Vagina (tissue), 2 donors: ENCODE results near the gene ECHS1. TPM values are rescaled to one million over a fixed set of nuclear protein-coding genes. Genes with fewer than 3 reads are reported as not detected.
"Not testable (repeated sequence)": the region's sequence is repeated elsewhere in the genome, so short reads cannot be mapped to it uniquely, and the experiment has no call there.

ENCODE experiments used
- DNase-seq, 2 donors: peaks; one replicate each; pipeline ENCODE4 v3.0.0-alpha.2; 2017; ENCODE audit errors: extremely low spot score in 2 of 2
- H3K27ac ChIP-seq: fragments of 200-600 bp; sonication (generic); one replicate; pipeline ENCODE4 v1.5.1; 2019
- H3K27me3 ChIP-seq: fragments of 200-600 bp; sonication (generic); one replicate; pipeline ENCODE4 v1.5.1; 2019
- H3K36me3 ChIP-seq, 2 donors: fragments of 200-600 bp; sonication (generic); one replicate each; pipeline ENCODE4 v1.5.1; 2017 to 2019
- H3K4me1 ChIP-seq: fragments of 200-600 bp; sonication (generic); one replicate; pipeline ENCODE4 v1.5.1; 2019
- H3K4me3 ChIP-seq, 2 donors: fragments of 200-600 bp; sonication (generic); 1 replicate in 1 of 2; 2 replicates in 1 of 2; pipeline ENCODE4 v1.5.1; 2016 to 2019
- H3K9me3 ChIP-seq: fragments of 200-600 bp; sonication (generic); one replicate; pipeline ENCODE4 v1.5.1; 2019
- CTCF ChIP-seq, 3 experiments: fragments of 450-650 bp in 2 of 3; fragments of 200-600 bp in 1 of 3; sonication (generic) in 1 of 3; IDR thresholded peaks; one replicate each; pipeline ENCODE4 v1.5.1; 2017 to 2019; ENCODE audit warnings: antibody characterized with exemption in 3 of 3, mild to moderate bottlenecking in 2 of 3, moderate library complexity in 2 of 3
- POLR2A ChIP-seq, 2 donors: fragments of 450-650 bp; IDR thresholded peaks; one replicate each; pipeline ENCODE4 v1.6.1; 2017; ENCODE audit warnings: antibody characterized with exemption in 2 of 2, mild to moderate bottlenecking in 2 of 2, moderate library complexity in 2 of 2
- POLR2AphosphoS5 ChIP-seq, 2 donors: sonication (generic); formaldehyde crosslinking; IDR thresholded peaks; one replicate each; pipeline ENCODE4 v1.9.0; 2017; ENCODE audit warnings: antibody characterized with exemption in 2 of 2, mild to moderate bottlenecking in 2 of 2, low read depth in 1 of 2; ENCODE audit not compliant: insufficient read depth in 1 of 2
- intact Hi-C: fragments of 100-400 bp; cut with DNase I; formaldehyde crosslinking; loops from one replicate; pipeline ENCODE4 v1.15.1; 2023
- total RNA-seq: library from RNA; depleted of rRNA; stranded (reverse); fragments of >200 nt; gene quantifications from one replicate; pipeline ENCODE4 v1.2.3, GENCODE V29; 2016

Gene ECHS1
- total RNA-seq, 1 donor from 2014 or later = 45.4 TPM

- Histone ChIP-seq H3K4me1 (peaks cover 26% of the 10 kb centered on the region), H3K4me3 (peak overlapping the region; percentile 71 to 94), H3K36me3 (no peaks in the 10 kb centered on the region), H3K27me3 (no peaks in the 10 kb centered on the region), H3K27ac (peak overlapping the region; percentile 89), H3K9me3 (no peaks in the 10 kb centered on the region)
- TF ChIP-seq POLR2A (IDR thresholded peaks at IDR 0.05) = no peak
- no peak for TF ChIP-seq POLR2AphosphoS5 (IDR thresholded peaks at IDR 0.05; ENCODE audit: insufficient read depth in 1 of 2, low read depth in 1 of 2)
- no peak for TF ChIP-seq CTCF (IDR thresholded peaks at IDR 0.05)
- intact Hi-C loops = no loop called here
- DNase-seq = no peak
Measured at GRCh38 chr10:133377818-133378250, 4.7 kb upstream of the ECHS1 start.

DNA sequence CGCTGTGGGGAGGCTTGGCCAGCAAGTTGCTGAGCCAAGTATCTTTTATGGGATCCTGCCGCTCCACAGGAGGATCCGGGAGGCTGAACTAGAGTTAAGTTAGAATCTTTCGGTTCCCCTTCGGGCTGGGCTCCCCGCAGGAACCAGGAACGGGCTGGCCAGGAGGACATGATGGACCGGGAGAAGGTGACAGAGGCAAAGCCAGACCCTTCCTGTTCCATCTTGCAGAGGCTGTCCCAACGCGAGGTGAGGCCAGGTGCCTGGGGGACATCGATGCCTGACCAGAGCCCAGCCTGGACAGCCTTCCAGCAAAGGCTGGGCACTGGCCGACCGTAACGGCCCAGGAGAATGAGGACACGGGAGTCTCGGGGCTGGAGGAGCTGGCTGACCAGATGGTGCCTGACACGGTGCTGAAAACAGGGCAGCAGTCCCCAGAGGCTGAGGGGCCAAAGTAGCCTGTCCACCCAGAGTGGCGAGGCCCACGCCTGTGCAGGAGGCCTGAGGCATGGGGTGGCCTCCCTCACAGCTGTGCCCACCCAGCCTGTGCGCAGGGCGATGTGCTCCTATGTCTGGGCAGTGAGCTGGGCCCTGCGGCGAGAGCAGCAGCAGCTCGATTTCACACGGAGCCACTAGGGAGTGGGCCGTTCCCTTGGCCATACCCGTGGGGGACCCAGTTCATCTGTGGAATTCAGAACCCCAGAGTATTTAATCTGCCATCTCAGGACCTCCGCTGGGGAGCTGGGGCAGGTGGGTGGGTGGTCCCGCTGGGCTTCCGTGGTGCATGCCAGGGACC, 4.1 kb upstream of the ECHS1 start:
- TF ChIP-seq CTCF (IDR thresholded peaks at IDR 0.05) (no peak), POLR2A (IDR thresholded peaks at IDR 0.05) (no peak), POLR2AphosphoS5 (IDR thresholded peaks at IDR 0.05; ENCODE audit: insufficient read depth in 1 of 2, low read depth in 1 of 2) (no peak)
- no peaks in the 10 kb centered on the region for H3K9me3 ChIP-seq
- DNase-seq = no peak
- intact Hi-C loops = no loop called here
- no peaks in the 10 kb centered on the region for H3K36me3 ChIP-seq
- H3K4me3 ChIP-seq = no peak overlapping the region
- H3K4me1 ChIP-seq = peaks cover 31% of the 10 kb centered on the region
- no peaks in the 10 kb centered on the region for H3K27me3 ChIP-seq
- no peak overlapping the region for H3K27ac ChIP-seq

DNA sequence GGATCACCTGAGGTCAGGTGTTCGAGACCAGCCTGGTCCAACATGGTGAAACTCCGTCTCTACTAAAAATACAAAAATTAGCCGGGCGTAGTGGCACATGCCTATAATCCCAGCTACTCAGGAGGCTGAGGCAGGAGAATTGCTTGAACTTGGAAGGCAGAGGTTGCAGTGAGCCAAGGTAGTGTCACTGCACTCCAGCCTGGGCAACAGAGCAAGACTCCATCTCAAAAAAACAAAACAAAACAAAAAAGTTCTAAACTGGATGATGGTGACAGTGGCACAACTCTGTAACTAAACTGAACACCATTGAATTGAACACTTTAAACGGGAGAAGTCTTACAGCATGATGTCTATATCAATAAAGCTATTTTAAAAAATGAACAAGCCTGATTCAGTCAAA, 3.0 kb upstream of the ECHS1 start:
- H3K4me1 ChIP-seq = peaks cover 40% of the 10 kb centered on the region
- intact Hi-C loops, H3K36me3 ChIP-seq, DNase-seq, H3K27me3 ChIP-seq, H3K27ac ChIP-seq, H3K4me3 ChIP-seq, H3K9me3 ChIP-seq: not testable (repeated sequence)

GRCh38 chr10:133375357-133376115, 2.4 kb upstream of the ECHS1 start:
- H3K27me3 ChIP-seq = no peaks in the 10 kb centered on the region
- no peaks in the 10 kb centered on the region for H3K9me3 ChIP-seq
- H3K4me3 ChIP-seq = no peak overlapping the region
- no peak for DNase-seq
- intact Hi-C loops = no loop called here
- peaks cover 40% of the 10 kb centered on the region for H3K4me1 ChIP-seq
- no peak overlapping the region for H3K27ac ChIP-seq
- H3K36me3 ChIP-seq = peaks cover 0 to 3% of the 10 kb centered on the region in 2 donors
- no peak for TF ChIP-seq POLR2A (IDR thresholded peaks at IDR 0.05)
- TF ChIP-seq POLR2AphosphoS5 (IDR thresholded peaks at IDR 0.05; ENCODE audit: insufficient read depth in 1 of 2, low read depth in 1 of 2) = no peak
- TF ChIP-seq CTCF (IDR thresholded peaks at IDR 0.05) = no peak

GRCh38 chr10:133372507-133372906, 647 bp downstream of the ECHS1 start:
- Histone ChIP-seq H3K4me3 (peak overlapping the region; percentile 71 to 80), H3K27me3 (no peaks in the 10 kb centered on the region), H3K9me3 (no peaks in the 10 kb centered on the region), H3K4me1 (peaks cover 21% of the 10 kb centered on the region), H3K36me3 (peaks cover 0 to 28% of the 10 kb centered on the region in 2 donors), H3K27ac (no peak overlapping the region)
- TF ChIP-seq POLR2A (IDR thresholded peaks at IDR 0.05) = no peak
- TF ChIP-seq CTCF (IDR thresholded peaks at IDR 0.05) = no peak
- TF ChIP-seq POLR2AphosphoS5 (IDR thresholded peaks at IDR 0.05; ENCODE audit: insufficient read depth in 1 of 2, low read depth in 1 of 2) = no peak
- intact Hi-C loops = no loop called here
- DNase-seq = no peak
